Right renal cortex interstitium (tissue), 3 donors: ENCODE results near the gene PIEZO2. TPM values are rescaled to one million over a fixed set of nuclear protein-coding genes. Genes with fewer than 3 reads are reported as not detected.

Source experiments
- DNase-seq, 3 donors: peaks; one replicate each; pipeline ENCODE4 v3.0.0-alpha.2; 2013; ENCODE audit warnings: low read depth in 3 of 3, low spot score in 2 of 3
- polyA plus RNA-seq, 3 donors: library from polyadenylated mRNA; unstranded; fragments of 120-200 nt; gene quantifications; one replicate each; pipeline ENCODE4 v1.2.1, GENCODE V29; 2013; ENCODE audit not compliant: insufficient read length in 3 of 3

The PIEZO2 gene
- polyA plus RNA-seq, 3 donors: 16.6 to 17.6 (median 16.9) TPM

DNA sequence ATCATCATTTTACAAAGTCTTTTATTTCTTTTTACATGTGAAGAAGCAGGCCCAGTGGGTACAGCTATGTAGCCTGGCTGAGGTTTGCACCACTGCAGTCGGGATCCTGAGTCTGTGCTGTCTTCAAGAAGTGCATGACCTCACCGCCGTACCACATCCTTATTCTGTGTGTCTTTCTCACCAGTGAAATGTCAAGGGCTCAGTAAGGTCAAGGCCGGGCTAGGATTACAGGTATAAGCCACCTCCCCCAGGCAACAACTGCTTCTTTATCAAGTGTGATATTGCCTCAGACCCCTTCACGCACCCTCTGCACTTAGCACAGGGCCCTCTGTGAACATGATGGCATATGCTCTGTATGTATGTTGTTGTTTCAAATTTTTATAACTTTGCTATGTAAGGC is 76.7 kb downstream of the PIEZO2 start:
- DNase-seq: no peak

DNA sequence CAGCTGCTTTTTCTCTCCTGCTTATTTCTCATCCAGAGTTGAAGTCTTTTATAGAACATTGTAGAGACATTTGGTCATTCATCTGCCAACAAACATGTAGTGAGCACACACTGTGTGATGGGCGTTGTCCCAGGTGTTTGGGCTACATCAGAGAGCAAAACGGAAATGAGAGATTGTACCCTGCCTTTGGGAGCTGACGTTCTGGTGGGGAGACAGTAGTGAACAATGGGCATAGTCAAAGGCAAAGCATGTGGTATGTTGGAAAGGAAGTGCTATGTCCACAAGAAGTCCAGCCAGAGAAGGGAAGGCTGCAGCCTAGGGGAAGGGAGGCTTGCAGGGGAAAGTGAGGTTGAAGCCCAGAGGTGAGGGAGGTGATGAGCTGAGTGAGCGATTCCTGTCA is 78.1 kb downstream of the PIEZO2 start:
- DNase-seq: no peak

DNA sequence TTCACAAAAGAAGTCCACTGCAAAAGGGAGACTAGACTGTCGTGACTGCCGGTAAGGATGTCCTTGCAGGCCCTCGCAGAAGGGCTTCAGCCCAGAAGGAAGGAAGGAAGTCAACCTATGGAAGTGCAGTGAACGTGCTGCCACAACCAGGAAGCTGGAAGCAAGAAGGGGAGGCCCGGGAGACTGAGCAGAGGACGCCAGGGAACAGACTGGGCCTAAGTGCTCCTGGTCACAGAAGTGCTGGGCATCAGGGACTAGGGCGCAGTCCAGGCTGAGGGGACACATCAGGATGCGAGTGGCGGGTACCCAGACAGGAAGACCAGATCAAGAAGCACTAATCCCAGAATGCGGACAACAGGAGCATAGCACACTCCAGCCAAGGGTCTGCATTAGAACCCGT is 78.8 kb downstream of the PIEZO2 start:
- DNase-seq: no peak

DNA sequence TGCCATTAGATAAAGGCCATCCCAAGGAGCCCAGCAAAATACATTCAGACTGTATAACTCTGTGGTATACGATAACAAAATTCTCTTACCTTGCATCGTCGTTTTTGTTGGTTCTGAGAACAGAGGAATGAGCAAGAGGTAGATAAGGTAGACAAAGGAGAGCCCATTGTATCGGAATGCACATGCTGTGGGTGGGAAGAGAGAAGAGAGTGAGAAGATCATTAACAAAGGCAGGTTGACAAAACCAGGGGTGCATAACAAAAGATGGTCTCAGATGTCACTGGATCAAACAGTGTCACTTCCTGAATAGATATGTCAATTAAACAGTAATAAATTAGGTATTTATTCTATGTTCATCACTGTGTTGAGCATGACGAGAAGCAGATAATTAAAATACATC is 83.3 kb downstream of the PIEZO2 start:
- no peak for DNase-seq

DNA sequence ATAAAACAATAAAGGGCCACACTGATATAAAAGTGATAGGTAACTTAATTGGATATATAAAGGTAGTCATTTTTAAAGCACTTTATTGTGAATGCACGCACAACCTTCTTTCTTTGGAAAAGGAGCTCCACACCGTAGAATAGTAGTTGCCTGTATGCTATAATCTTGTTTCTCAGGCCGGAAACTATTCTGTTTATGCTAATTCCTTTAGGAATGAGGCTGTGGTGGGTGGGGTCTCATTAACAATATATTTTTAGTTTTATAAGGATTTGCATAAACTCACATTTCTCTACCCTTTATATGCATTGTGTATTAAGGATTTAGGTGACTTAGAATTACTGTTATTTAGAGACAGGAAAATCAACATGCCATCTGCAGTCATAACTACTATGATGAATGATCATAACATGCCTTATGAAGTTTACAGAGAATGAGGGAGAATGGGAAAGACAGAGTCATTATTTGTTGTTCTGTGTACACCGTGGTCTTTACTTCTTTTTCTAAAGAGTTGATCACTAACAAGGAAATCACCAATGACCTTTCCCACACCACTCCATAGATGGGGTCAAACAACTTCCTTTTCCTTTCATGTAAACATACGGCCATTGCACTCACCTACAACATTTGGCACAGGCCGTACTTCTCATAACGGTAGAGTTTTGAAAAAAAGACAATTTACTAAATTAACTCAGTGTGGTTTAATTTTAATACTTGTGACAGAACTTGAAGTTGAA is 84.5 kb downstream of the PIEZO2 start:
- no peak for DNase-seq

DNA sequence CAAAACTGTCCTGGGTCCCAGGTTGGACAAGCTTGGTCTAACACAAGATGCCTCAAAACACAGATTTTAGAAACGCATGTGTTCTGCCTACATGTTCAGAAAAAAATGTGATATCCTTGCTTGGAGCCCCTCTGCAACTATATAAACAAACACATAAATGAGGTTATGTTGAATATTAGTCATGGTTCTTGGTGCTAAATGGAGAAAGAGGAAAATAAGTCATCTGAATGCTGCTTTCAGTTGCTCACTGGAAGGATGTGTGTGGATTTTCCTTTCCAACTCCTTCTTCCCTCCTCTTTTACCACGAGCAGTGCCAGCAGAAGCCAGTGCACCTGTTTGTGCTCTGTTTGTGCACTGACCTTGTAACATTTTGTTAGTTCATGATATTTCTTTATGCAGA is 85.3 kb downstream of the PIEZO2 start:
- DNase-seq: no peak

DNA sequence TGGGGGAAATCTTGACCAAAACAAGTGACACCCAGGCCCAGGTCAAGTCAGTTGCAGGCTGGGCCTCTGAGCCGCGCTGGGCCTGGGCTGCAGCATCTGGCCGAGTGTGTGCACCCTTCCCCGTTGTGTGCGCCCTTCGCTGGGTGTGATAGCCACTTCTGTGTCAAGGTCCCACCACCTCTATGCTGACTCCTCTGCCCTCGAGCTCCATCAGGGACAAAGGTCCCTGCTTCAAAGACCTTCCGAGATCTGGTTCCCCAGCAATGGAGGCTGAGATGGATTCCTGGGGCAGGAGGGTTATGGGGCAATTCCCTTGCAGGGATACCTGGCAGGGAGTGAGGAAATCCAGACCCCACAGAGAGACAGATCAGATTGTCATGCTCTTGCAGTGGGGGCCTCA is 93.6 kb downstream of the PIEZO2 start:
- DNase-seq: no peak

DNA sequence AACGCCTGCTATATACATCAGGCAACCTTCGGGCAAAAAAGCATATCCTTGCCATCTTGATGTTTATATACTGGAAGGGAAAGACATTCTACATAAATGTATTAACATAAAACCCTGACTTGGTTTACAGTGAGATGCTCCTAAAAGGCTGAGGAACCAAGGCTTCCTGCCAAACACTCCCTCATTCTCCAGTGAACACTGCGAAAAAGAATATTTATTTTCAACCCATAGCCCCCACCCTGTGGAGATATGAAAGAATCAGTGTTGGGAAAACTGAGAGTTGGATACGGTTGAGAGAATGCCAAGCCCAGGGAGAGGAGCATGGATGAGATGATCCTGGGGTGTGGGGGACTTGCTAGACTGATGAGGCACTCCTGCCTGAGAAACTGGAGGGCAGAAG is 94.9 kb downstream of the PIEZO2 start:
- no peak for DNase-seq

DNA sequence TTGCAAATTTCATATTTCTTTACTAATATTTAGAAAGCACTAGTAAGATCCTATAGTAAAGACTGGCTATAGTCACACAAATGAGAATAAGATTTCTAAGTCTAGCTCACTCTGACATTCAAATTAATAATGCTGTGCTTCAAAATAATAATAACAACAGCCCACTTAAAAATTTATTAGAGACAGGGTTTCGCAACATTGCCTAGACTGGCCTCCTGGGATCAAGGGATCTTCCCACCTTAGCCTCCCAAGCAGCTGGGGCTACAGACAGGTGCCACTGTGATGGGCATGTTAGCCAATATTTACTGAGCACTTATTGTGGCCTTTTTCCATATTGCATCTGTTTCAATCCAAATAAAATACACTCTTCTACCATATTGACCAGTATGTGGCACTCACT is 96.1 kb downstream of the PIEZO2 start:
- DNase-seq: no peak

DNA sequence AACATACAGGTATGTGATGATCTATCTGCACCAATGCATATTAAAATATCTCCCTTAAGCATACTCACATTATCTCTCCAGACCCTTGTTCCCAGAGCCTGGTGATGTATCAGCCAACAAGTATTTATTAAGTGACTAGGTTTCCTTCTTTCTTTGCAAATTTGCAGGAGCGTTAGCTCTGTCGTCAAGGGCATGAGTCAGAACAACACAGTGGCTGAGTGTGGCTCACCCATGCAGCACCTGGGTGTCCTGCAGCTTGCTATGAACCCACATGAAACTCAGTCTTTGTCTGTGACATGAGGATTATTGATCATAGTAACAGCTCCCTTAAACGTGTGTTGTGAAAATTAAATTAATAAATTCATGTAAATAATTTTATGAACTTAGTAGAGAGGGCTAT is 96.6 kb downstream of the PIEZO2 start:
- no peak for DNase-seq

DNA sequence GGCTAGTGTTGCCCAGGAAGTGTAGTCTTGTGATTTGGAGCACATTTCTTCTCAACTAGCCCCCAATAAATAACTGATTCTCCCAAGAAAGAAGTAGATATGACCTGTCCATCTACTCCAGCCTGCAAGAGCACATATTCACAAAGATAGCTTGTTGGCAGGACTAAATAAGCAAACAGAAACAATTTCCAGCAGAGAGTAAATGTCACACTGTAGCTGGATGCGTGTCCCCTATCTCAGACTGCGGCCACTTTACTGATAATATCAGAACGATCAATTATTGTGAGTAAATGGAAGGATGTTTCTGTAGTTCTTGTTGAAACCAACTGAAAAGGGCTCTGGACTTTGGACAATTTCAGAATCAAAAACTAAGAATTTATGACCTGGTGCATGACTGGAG is 97.9 kb downstream of the PIEZO2 start:
- DNase-seq: no peak

DNA sequence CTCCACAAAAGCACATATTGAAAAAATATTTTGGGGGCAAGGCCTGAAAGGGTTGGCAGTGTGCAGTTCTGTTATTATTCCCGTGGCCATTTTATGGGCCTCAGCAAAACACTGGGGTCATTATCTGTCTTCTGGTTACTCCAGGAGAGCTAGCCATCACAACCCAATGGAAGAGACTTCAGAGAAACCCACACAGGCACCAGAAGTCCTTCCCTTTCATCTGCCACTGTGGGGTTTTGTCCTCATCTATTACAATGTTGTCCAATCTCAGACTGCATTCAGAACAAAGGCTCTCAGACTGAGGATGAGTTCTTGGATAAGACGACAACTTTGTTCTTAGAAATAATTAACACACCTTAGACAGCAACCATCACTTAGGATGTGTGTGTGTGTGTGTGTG is 98.4 kb downstream of the PIEZO2 start:
- DNase-seq: no peak

DNA sequence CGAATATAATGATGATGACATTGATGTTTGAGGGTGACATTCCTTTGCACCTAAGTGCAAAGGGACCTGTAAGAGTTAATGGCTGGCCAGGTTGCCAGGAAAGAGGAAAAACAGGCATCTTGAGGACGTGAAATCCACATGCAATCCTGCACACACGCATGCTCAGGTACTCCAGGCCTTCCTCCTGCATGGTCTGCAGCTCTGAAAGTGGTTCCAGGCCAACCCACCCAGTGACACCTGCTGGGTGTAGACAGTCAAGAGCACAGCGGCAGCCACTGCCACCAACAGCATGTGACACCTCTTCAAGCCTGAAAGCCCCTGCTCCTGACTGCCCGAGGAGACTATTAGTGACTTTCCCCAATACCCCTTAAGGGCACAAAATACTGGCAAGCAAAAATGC is 101.6 kb downstream of the PIEZO2 start:
- no peak for DNase-seq

DNA sequence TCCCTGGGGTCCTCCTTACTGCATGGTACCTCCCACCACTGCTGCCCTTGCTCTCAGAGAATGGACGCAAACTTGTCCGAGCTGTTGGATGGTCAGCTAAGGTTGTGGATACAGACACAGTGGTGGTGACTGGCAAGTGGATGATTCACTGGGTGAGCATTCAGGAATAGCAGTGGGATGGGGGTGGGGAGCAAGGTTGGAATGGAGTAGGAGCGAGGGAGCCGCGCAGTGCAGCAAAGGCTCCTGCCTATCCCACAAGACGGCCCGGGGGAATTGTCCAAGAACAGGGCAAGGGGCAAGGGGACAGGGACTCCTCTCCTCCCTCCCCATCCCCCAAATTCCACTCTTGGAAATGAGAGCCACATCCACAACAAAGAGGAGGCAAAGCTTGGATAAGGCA is 102.2 kb downstream of the PIEZO2 start:
- no peak for DNase-seq

DNA sequence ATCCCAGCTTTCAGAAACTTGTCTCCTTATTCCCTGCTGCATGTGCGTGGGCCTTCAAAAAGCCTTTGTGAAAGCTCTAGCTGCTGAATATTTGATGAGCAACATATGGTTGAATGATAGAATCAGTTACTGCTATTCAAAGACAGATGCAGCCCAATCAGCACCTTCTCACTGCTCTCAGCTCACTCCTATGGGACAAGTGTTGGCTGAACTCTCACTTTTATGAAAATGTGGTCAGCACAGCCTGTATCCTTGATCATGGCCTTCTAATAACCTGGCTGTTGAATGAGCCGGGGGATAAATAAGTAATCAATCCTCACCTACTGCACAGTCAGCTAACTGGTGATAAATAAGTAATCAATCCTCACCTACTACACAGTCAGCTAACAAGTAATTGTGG is 103.2 kb downstream of the PIEZO2 start:
- DNase-seq: no peak

DNA sequence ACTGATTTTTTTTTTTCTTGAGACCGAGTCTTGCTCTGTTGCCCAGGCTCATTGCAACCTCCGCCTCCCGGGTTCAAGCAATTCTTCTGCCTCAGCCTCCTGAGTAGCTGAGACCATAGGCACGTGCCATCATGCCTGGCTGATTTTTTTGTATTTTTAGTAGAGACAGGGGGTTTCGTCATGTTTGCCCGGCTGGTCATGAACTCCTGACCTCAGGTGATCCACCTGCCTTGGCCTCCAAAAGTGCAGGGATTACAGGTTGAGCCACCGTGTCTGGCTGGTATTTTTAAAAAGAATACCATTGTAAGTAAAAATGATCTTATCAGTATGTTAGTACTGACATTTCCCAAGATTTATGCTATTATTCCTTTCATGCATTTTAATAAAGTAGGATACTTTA is 105.7 kb downstream of the PIEZO2 start:
- DNase-seq: no peak

DNA sequence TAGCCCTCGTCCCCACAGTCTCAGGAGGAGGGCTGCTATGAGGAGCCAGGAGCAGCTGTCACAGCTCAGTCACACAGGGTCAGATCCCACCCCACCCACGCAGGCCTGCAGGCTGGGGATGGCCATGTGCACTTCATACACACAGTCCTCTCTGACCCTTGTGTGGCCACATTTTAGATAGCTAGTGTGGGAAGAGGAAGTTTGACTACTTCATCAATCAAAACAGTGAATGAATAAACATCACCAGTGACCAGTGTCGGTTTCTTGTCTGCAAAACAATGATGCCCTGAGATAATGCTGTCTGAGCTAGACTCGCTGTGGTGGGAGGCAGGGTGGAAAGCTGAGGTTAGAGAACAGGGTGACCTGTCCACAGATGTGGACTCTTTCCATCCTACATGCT is 107.1 kb downstream of the PIEZO2 start:
- peak in 1 of 3 donors; percentile 14 for DNase-seq

DNA sequence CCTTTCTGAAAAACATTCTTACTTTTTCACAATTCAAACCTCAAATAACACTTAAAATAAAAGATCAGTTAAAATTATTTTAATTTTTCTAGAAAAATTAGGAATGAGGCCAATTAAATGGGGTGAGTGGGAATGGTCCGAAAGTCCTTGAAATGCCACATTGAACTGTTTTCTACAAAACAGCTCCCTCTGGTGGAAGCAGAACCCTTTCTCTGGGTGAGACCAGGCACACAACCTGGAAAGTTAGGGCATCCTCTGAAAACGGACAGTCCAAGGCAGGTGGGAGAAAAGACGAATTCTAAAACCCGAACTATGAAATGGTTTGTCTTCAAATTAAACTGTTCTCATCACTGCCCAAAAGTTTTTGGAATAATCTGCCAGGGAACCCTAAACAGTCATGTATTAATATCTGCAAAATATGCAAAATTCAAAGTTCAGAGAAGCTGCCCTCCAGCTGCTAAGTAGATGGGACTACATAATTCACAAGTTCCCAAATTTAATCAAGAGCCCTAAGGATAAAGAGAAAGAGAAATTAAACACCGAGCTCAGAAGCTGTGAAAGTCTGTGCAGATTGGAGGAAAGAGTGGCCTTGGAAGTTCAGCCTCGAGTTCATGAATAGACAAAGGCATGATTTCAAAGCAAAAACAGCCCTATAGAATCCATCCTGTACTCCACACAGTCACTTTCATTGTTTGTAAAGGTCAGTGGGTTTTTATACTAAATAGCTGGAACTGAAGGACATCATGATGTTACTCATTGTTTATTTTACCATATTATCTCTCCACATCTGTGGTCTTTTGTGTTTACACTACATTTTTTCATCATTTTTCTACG is 108.3 kb downstream of the PIEZO2 start:
- DNase-seq: peak in 2 of 3 donors; percentile 36 to 37

DNA sequence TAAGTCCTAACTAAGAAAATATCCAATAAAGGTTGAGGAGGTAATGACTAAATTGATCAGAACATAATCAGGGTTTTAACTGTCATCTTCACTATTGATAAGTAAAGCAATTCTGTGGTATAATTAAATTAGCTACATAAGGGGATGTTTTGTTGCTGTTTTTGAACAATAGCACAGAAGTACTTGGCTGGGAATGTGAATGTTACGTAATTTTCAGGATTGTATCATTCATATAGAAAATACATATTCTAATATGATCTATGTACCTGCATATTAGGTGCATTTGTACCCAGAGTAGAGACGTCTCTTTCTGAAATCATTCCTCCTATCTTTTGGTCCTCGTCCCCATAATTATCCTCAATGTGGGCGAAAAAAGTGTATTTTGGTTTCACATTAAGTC is 109.0 kb downstream of the PIEZO2 start:
- no peak for DNase-seq

DNA sequence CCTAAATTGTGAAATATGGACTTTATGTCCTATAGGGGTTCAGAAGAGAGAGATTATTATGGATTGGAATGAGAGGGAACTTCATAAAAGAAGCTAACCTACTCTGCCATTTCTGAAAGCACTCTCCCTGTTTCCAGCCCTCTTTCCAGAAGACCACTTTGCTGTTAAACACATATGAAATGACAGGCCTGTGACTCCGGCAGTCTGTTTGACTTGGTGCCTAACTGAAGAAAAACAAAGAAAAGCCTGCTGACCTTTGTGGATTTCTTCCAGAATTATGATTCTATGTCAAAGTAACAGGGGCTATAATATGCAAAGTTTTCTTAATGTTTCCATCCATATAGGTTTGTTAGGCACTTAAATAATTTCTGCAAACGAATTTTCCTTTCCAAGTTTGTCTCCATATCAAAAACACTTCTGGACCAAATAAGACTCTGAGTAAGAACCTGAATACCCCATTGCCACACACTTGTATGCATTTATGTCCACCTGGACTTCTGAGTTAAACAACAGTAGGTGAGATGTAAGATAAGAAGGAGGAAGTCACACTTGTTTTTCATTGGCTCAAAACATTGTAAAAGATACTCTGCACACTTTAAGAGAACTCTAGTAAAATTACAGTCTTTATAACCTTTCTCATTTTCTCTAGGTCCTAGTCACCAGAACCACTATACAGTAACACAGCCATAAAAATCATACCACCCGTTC is 111.7 kb downstream of the PIEZO2 start:
- DNase-seq: no peak

DNA sequence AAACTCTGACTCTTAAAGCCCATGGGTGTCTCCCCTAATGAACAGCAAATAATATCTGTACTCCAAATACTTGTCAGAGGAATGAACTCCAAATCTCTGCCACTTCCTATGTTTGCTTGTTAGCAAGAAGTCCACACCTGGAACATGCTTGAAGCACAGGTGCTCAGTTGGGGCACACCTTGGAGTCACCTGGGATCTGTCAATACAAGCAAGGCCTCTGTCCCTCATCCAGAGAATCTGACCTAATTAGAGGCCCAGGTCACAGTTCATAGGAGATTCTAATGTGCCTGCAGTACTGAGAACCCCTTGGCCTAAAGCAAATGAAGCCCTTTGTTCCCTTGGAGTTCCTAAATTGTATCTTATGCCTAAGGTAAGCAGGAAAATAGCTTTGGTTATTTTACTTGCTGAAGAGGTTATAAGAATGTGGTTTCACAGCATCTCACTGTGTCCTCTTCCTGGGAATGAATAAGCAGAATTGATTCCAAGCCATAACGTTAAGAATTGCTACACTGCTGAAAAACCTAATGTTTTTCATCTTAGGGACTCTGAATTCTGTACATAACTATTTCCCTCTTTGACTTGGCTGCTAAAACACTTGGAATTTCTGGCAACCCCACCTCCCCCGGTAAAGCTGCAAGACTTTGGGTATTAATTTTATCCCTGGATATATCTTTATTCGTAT is 113.4 kb downstream of the PIEZO2 start:
- no peak for DNase-seq
